HepG2 (cell line): ENCODE measurements around the gene EPN3.

Experiments used
- CREM ChIP-seq, 2 experiments: sonication (generic) in 1 of 2; formaldehyde crosslinking in 1 of 2; IDR thresholded peaks; 2 replicates each; pipeline versions ENCODE4 v1.4.0 to v1.6.1; 2016 to 2020; ENCODE audit warnings: antibody characterized with exemption in 1 of 2, mild to moderate bottlenecking in 1 of 2, missing genetic modification reagents in 1 of 2
- FOXO4 ChIP-seq: sonication (generic); formaldehyde crosslinking; conservative IDR thresholded peaks from 2 replicates; pipeline ENCODE4 v1.8.1; 2023; ENCODE audit warnings: missing genetic modification reagents
- HBP1 ChIP-seq: IDR thresholded peaks from 2 replicates; pipeline ENCODE4 v1.6.1; 2016; ENCODE audit warnings: low read depth, control low read depth
- HDAC2 ChIP-seq: sonication (generic); formaldehyde crosslinking; IDR thresholded peaks from 2 replicates; pipeline ENCODE4 v1.4.0; 2020; ENCODE audit warnings: missing genetic modification reagents
- IRF9 ChIP-seq: sonication (generic); formaldehyde crosslinking; IDR thresholded peaks from 2 replicates; pipeline ENCODE4 v1.8.0; 2022; ENCODE audit warnings: missing genetic modification reagents, mild to moderate bottlenecking, borderline replicate concordance
- MEF2D ChIP-seq: sonication (generic); formaldehyde crosslinking; IDR thresholded peaks from 2 replicates; pipeline ENCODE4 v1.5.1; 2020; ENCODE audit warnings: mild to moderate bottlenecking, missing genetic modification reagents
- NR2F1 ChIP-seq, 2 experiments: fragments of 450-650 bp in 1 of 2; formaldehyde crosslinking in 1 of 2; IDR thresholded peaks; 2 replicates each; pipeline versions ENCODE4 v1.5.0 to v1.6.1; 2016 to 2020; ENCODE audit warnings: mild to moderate bottlenecking in 1 of 2, missing compliant biosample characterization in 1 of 2, missing genetic modification reagents in 1 of 2, moderate library complexity in 1 of 2
- PHF8 ChIP-seq: sonication (generic); formaldehyde crosslinking; IDR thresholded peaks from 2 replicates; pipeline ENCODE4 v1.5.0; 2020; ENCODE audit warnings: missing genetic modification reagents
- SPEN ChIP-seq: sonication (generic); formaldehyde crosslinking; IDR thresholded peaks from 2 replicates; pipeline ENCODE4 v1.5.1; 2020; ENCODE audit warnings: low read depth, mild to moderate bottlenecking, missing genetic modification reagents
- YY1 ChIP-seq: IDR thresholded peaks from 2 replicates; pipeline ENCODE4 v1.6.1; 2011; ENCODE audit warnings: low read length, low read depth, moderate library complexity, mild to moderate bottlenecking; ENCODE audit not compliant: insufficient read depth, insufficient replicate concordance
- ZBTB4 ChIP-seq: sonication (generic); formaldehyde crosslinking; IDR thresholded peaks from 2 replicates; pipeline ENCODE4 v1.4.0; 2020; ENCODE audit warnings: missing genetic modification reagents, mild to moderate bottlenecking, borderline replicate concordance
- ZZZ3 ChIP-seq: sonication (generic); formaldehyde crosslinking; IDR thresholded peaks from 2 replicates; pipeline ENCODE4 v1.4.0; 2020; ENCODE audit warnings: missing genetic modification reagents, mild to moderate bottlenecking, borderline replicate concordance

GRCh38 chr17:50563092-50563511 lies 30.6 kb downstream of the EPN3 start:
- TF ChIP-seq PHF8 (CRISPR knock-in tag): no peak
- no peak for TF ChIP-seq YY1
- TF ChIP-seq MEF2D (CRISPR knock-in tag): no peak
- no peak for TF ChIP-seq IRF9 (CRISPR knock-in tag)
- no peak for TF ChIP-seq NR2F1 (CRISPR knock-in tag; IDR thresholded peaks at IDR 0.05)
- no peak for TF ChIP-seq FOXO4 (CRISPR knock-in tag)
- TF ChIP-seq ZZZ3: no peak
- TF ChIP-seq HDAC2 (CRISPR knock-in tag): no peak
- TF ChIP-seq CREM (IDR thresholded peaks at IDR 0.05): no peak
- TF ChIP-seq CREM (CRISPR knock-in tag; IDR thresholded peaks at IDR 0.05): no peak
- TF ChIP-seq SPEN: no peak
- TF ChIP-seq HBP1: no peak
- TF ChIP-seq ZBTB4 (CRISPR knock-in tag): no peak
